ENCODE results near the gene EFCAB6. TPM values are rescaled to one million over a fixed set of nuclear protein-coding genes. Genes with fewer than 3 reads are reported as not detected.

Gene EFCAB6
- total RNA-seq, 1 experiment from 2014 or later: not detected

DNA sequence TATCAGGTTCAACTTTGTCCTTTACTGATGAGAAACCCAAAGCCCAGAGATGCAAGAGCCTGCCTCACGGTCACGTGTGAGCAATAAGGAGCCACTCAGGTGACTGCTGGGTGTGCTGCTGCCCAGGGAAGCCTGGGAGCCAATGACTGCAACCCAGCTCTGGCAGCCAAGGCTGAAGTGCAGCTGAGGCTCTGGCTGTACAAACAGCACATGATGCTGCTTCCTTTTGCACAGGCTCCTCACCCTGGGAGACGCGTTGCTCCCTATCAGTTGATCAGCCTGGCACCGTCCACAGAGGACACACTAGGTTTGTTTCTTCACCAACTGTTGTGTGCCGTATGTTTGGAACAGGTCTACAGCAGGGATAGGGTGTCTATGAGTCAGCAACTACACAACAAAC lies 168.7 kb downstream of the EFCAB6 start:
- peaks cover 14% of the 10 kb centered on the region for H3K9me3 Mint-ChIP-seq (ENCODE audit: unreplicated experiment)
- no peak overlapping the region for H3K4me3 ChIP-seq (ENCODE audit: low read depth, low read length)
- H3K36me3 ChIP-seq (ENCODE audit: control insufficient read depth, insufficient read depth, low read length): no peaks in the 10 kb centered on the region
- H3K27me3 Mint-ChIP-seq (ENCODE audit: insufficient read depth, unreplicated experiment): peaks cover 8% of the 10 kb centered on the region
- H3K36me3 Mint-ChIP-seq (ENCODE audit: insufficient read depth, unreplicated experiment): no peaks in the 10 kb centered on the region
- ChIA-PET POLR2A (no interaction called here), CTCF (interaction anchor here (0.7 kb wide), 1 partner anchor 177 kb away, joined by 6 read pairs; no protein-coding TSS in a partner anchor)
- peaks cover 7% of the 10 kb centered on the region; the same call in 1 of the 2 replicates for H3K9me3 ChIP-seq
- no peak overlapping the region for H3K27ac Mint-ChIP-seq (ENCODE audit: unreplicated experiment)
- TF ChIP-seq, protein P1, sequence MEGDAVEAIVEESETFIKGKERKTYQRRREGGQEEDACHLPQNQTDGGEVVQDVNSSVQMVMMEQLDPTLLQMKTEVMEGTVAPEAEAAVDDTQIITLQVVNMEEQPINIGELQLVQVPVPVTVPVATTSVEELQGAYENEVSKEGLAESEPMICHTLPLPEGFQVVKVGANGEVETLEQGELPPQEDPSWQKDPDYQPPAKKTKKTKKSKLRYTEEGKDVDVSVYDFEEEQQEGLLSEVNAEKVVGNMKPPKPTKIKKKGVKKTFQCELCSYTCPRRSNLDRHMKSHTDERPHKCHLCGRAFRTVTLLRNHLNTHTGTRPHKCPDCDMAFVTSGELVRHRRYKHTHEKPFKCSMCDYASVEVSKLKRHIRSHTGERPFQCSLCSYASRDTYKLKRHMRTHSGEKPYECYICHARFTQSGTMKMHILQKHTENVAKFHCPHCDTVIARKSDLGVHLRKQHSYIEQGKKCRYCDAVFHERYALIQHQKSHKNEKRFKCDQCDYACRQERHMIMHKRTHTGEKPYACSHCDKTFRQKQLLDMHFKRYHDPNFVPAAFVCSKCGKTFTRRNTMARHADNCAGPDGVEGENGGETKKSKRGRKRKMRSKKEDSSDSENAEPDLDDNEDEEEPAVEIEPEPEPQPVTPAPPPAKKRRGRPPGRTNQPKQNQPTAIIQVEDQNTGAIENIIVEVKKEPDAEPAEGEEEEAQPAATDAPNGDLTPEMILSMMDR (IDR thresholded peaks at IDR 0.05; ENCODE audit: insufficient read depth in 1 of 2, low read depth in 1 of 2, low read length in 1 of 2, severe bottlenecking in 1 of 2, unreplicated experiment in 1 of 2): no peak
- DNase-seq: no peak
- H3K4me1 ChIP-seq: no peaks in the 10 kb centered on the region
- H3K4me3 Mint-ChIP-seq (ENCODE audit: unreplicated experiment): no peak overlapping the region
- BruUV-seq (replicated peaks): no TSS peak
- no peaks in the 10 kb centered on the region for H3K27me3 ChIP-seq (replicated peaks; ENCODE audit: control insufficient read depth, insufficient read depth, low read length)
- no peaks in the 10 kb centered on the region for H3K4me1 Mint-ChIP-seq (ENCODE audit: low read depth, unreplicated experiment)
- intact Hi-C loops (cut with micrococcal nuclease; ENCODE audit: unreplicated experiment): no loop called here

DNA sequence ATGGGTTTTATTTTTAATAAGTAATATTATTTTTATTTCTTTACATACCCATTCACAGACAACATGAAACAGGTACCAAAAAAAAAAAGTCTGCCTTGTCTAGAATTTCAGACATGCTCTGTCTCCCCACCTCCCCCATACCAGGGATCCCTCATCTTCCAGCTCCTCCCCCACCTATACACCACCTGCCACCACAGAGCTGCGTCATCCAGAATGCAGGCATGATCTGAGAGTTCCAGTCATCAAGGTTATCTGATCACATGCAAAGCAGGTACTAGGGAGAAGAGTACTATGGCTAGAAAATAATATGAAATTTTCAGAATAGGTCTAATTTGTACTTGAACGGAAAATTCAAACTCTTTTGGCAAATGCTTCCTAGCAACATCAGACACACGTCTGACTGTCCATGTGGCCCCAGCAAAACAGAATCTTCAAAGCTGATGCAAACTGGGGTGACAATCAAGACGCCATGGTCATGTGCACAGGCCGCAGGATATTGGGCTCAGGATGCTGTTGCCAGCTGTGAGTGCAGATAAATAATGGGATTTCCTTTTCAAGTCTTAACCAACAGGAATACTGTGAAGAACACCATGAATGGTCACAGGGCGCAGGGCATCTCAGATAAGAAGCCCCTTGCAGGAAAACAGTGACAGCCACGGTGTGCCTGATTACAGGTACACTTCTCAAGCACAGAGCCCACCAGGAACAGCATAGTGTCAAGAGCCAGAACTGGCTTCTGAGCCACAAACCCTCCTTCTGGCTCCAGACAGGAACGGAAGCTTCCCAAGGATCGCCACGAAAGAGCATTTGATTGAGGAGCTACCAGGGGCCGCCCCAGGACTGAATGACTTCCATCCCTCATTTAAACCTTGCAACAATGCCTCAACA lies 169.5 kb downstream of the EFCAB6 start:
- DNase-seq: no peak
- TF ChIP-seq, protein P1 (IDR thresholded peaks at IDR 0.05; ENCODE audit: insufficient read depth in 1 of 2, low read depth in 1 of 2, low read length in 1 of 2, severe bottlenecking in 1 of 2, unreplicated experiment in 1 of 2): no peak
- Mint-ChIP-seq H3K36me3 (ENCODE audit: insufficient read depth, unreplicated experiment) (no peaks in the 10 kb centered on the region), H3K27ac (ENCODE audit: unreplicated experiment) (no peak overlapping the region), H3K4me3 (ENCODE audit: unreplicated experiment) (no peak overlapping the region), H3K9me3 (ENCODE audit: unreplicated experiment) (peaks cover 14% of the 10 kb centered on the region), H3K4me1 (ENCODE audit: low read depth, unreplicated experiment) (no peaks in the 10 kb centered on the region), H3K27me3 (ENCODE audit: insufficient read depth, unreplicated experiment) (peaks cover 7% of the 10 kb centered on the region)
- Histone ChIP-seq H3K27me3 (replicated peaks; ENCODE audit: control insufficient read depth, insufficient read depth, low read length) (no peaks in the 10 kb centered on the region), H3K9me3 (peaks cover 7% of the 10 kb centered on the region; the same call in 1 of the 2 replicates), H3K36me3 (ENCODE audit: control insufficient read depth, insufficient read depth, low read length) (no peaks in the 10 kb centered on the region), H3K4me1 (no peaks in the 10 kb centered on the region), H3K4me3 (ENCODE audit: low read depth, low read length) (no peak overlapping the region)
- no TSS peak for BruUV-seq (replicated peaks)
- intact Hi-C loops (cut with micrococcal nuclease; ENCODE audit: unreplicated experiment): no loop called here
- ChIA-PET CTCF (no interaction called here), POLR2A (no interaction called here)

DNA sequence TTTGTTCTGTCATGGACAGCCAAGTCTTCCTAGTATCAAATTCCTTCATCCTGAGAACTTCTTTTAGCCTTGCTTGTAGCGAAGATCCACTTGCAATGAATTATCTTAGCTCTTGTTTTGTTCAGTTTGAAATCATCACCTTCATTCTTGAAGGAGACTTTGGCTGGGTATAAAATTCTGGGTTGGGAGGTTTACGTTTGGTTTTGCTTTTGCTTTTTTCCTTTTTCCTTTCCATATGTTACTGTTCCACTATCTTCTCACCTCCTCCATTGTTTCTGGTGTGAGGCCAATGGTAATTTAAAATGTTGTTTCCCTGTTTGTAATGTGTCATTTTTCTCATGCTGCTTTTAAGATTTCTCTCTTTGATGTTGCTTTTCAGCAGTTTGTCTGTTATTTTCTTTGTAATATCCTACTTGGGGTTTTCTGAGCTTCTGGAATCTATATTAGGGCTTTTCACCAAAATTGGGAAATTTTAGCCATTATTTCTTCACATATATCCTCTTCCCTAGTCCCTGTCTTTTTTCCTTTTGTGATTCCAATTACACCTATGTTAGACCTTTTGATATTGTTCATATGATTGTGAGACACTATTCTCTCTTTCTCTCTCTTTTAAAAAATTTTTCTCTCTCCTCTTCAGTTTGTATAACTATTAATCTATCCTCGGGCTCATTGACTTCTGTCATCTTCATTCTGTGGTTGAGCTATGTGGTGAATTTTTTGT lies 172.7 kb downstream of the EFCAB6 start:
- H3K27ac Mint-ChIP-seq (ENCODE audit: unreplicated experiment): no peak overlapping the region
- ChIA-PET CTCF (no interaction called here), POLR2A (no interaction called here)
- intact Hi-C loops (cut with micrococcal nuclease; ENCODE audit: unreplicated experiment): no loop called here
- no peaks in the 10 kb centered on the region for H3K36me3 Mint-ChIP-seq (ENCODE audit: insufficient read depth, unreplicated experiment)
- BruUV-seq (replicated peaks): no TSS peak
- Histone ChIP-seq H3K4me1 (no peaks in the 10 kb centered on the region), H3K27me3 (replicated peaks; ENCODE audit: control insufficient read depth, insufficient read depth, low read length) (no peaks in the 10 kb centered on the region), H3K9me3 (peaks cover 7% of the 10 kb centered on the region; the same call in 1 of the 2 replicates), H3K4me3 (ENCODE audit: low read depth, low read length) (no peak overlapping the region), H3K36me3 (ENCODE audit: control insufficient read depth, insufficient read depth, low read length) (no peaks in the 10 kb centered on the region)
- DNase-seq: no peak
- H3K9me3 Mint-ChIP-seq (ENCODE audit: unreplicated experiment): peaks cover 14% of the 10 kb centered on the region
- no peak overlapping the region for H3K4me3 Mint-ChIP-seq (ENCODE audit: unreplicated experiment)
- TF ChIP-seq, protein P1 (IDR thresholded peaks at IDR 0.05; ENCODE audit: insufficient read depth in 1 of 2, low read depth in 1 of 2, low read length in 1 of 2, severe bottlenecking in 1 of 2, unreplicated experiment in 1 of 2): no peak
- no peaks in the 10 kb centered on the region for H3K4me1 Mint-ChIP-seq (ENCODE audit: low read depth, unreplicated experiment)
- H3K27me3 Mint-ChIP-seq (ENCODE audit: insufficient read depth, unreplicated experiment): peaks cover 5% of the 10 kb centered on the region

Data from Caco-2 (cell line).